ENCODE results near the gene STYXL2. TPM values are rescaled to one million over a fixed set of nuclear protein-coding genes. Genes with fewer than 3 reads are reported as not detected.

The STYXL2 gene
- total and polyA plus RNA-seq, 2 of the 8 experiments (the other 6 are each of a cell fraction or from before 2014, with no cell fraction given) = 0.09 to 0.22 TPM

DNA sequence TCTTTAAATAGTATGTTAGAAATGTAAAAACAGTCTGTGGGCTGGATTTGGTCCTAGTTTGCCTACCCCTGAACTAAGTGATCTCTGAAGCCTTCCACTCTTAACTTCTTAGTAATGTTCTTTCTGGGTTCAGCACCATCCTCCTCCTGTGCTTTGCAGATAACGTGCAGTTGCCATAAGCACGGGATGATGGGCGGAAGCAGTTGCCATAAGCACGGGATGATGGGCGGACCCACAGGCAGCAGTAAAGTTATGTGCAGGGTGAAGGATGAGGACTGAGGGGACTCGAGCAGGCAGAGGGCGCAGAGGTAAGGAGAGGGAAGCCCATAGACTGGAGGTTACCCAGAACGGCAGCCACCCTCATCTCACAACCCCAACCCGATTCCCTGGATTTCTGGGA is 29.3 kb upstream of the STYXL2 start:
- FAIRE-seq = no peak
- H3K27ac ChIP-seq (ENCODE audit: low read depth, low read length) = no peak overlapping the region

More for the DNA sequence above, 29.3 kb upstream of the STYXL2 start:
- TF ChIP-seq CTBP2 (IDR thresholded peaks at IDR 0.05; ENCODE audit: borderline replicate concordance, insufficient read depth, insufficient read length, low read length) (no peak), ASH2L (IDR thresholded peaks at IDR 0.05; ENCODE audit: low read length) (no peak), YY1 (IDR thresholded peaks at IDR 0.05; ENCODE audit: low read depth, low read length) (no peak), EP300 (IDR thresholded peaks at IDR 0.05; ENCODE audit: borderline replicate concordance in 1 of 2, low read depth in 2 of 2, low read length in 2 of 2) (no peak), KDM4A (IDR thresholded peaks at IDR 0.05; ENCODE audit: low read depth, low read length, severe bottlenecking) (no peak), CEBPB (IDR thresholded peaks at IDR 0.05; ENCODE audit: low read depth, low read length) (no peak), POLR2AphosphoS5 (IDR thresholded peaks at IDR 0.05; ENCODE audit: low read depth, low read length) (no peak), JUN (IDR thresholded peaks at IDR 0.05; ENCODE audit: low read depth, low read length) (no peak), CBX5 (IDR thresholded peaks at IDR 0.05; ENCODE audit: low read depth, low read length) (no peak), PHF8 (conservative IDR thresholded peaks at IDR 0.05; ENCODE audit: low read depth, low read length) (no peak), SRF (IDR thresholded peaks at IDR 0.05; ENCODE audit: low read depth, low read length) (no peak)
- TF ChIP-seq, protein P1, sequence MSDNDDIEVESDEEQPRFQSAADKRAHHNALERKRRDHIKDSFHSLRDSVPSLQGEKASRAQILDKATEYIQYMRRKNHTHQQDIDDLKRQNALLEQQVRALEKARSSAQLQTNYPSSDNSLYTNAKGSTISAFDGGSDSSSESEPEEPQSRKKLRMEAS (IDR thresholded peaks at IDR 0.05) = no peak
- TF ChIP-seq, protein P2, sequence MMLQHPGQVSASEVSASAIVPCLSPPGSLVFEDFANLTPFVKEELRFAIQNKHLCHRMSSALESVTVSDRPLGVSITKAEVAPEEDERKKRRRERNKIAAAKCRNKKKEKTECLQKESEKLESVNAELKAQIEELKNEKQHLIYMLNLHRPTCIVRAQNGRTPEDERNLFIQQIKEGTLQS (IDR thresholded peaks at IDR 0.05; ENCODE audit: insufficient read depth, low read depth, low read length) = no peak
- no peaks in the 10 kb centered on the region for H3K36me3 ChIP-seq (ENCODE audit: control insufficient read depth in 2 of 4, insufficient read depth in 4 of 4, low read length in 3 of 4)
- 89% methylated on average over 9 of the region's 9 CpGs; no CpG with 5 or more reads in 1 of the 2 experiments for WGBS, 2 experiments (ENCODE audit: extremely low coverage in 1 of 2, insufficient coverage in 1 of 2, insufficient read length in 1 of 2, insufficient replicate concordance in 2 of 2, low coverage in 1 of 2, low lambda C conversion rate in 2 of 2, missing lambda C conversion rate in 1 of 2)
- H3K9me3 ChIP-seq (ENCODE audit: insufficient read depth in 2 of 2, low read depth in 1 of 2, low read length in 1 of 2) = no peaks in the 10 kb centered on the region
- no peak overlapping the region for H3K9ac ChIP-seq (replicated peaks in 1 of 4; ENCODE audit: extremely low read depth in 1 of 4, low read depth in 3 of 4, low read length in 3 of 4)
- no peak for DNase-seq (ENCODE audit: low read depth in 1 of 2, low spot score in 2 of 2)
- no peak overlapping the region for H2BK15ac ChIP-seq (ENCODE audit: low read length)
- no peaks in the 10 kb centered on the region for H3K23me2 ChIP-seq (ENCODE audit: low read depth, low read length)
- no peak overlapping the region for H4K5ac ChIP-seq (ENCODE audit: insufficient read length, low read depth, low read length)
- H2AFZ ChIP-seq (ENCODE audit: low read length) = no peak overlapping the region
- no peaks in the 10 kb centered on the region for H4K20me1 ChIP-seq (replicated peaks in 1 of 2; ENCODE audit: control insufficient read depth in 1 of 2, insufficient read depth in 2 of 2, low read length in 2 of 2)
- H4K91ac ChIP-seq (replicated peaks; ENCODE audit: insufficient read length, low read length) = no peak overlapping the region
- ChIA-PET CTCF (ENCODE audit: partially characterized antibody) (interaction anchor here (0.6 to 18.6 kb wide), 13 partner anchors 9 to 374 kb away, joined by 3 to 874 read pairs (median 4); no protein-coding TSS in a partner anchor), POLR2A (ENCODE audit: partially characterized antibody) (interaction anchor here (3.8 kb wide), 1 partner anchor 156 kb away, joined by 18 read pairs; the partner anchor contains the start of gene POU2F1)
- H3K23ac ChIP-seq (ENCODE audit: insufficient read length) = no peak overlapping the region
- H3K4me1 ChIP-seq (replicated peaks in 1 of 4; ENCODE audit: control insufficient read depth in 3 of 4, insufficient read depth in 4 of 4, low read length in 3 of 4) = peaks cover 0 to 2% (median under 1%) of the 10 kb centered on the region in 4 experiments; a peak in 2 of 7 replicates
- H3K18ac ChIP-seq (ENCODE audit: extremely low read depth, low read length) = no peak overlapping the region
- H3K56ac ChIP-seq (replicated peaks; ENCODE audit: insufficient read length, low read depth, low read length) = no peak overlapping the region
- no peak overlapping the region for H2BK20ac ChIP-seq (ENCODE audit: low read length)
- no peaks in the 10 kb centered on the region for H3K79me1 ChIP-seq (ENCODE audit: low read depth, low read length)
- no peak overlapping the region for H4K8ac ChIP-seq (ENCODE audit: extremely low read depth, insufficient read depth, low read length)
- H3K14ac ChIP-seq (ENCODE audit: insufficient read length) = no peak overlapping the region
- no peak overlapping the region for H2BK5ac ChIP-seq (ENCODE audit: low read depth, low read length)
- no peaks in the 10 kb centered on the region for H3K79me2 ChIP-seq (ENCODE audit: control insufficient read depth in 1 of 2, insufficient read depth in 2 of 2, low read length in 2 of 2)
- H3K4me3 ChIP-seq (ENCODE audit: extremely low read depth in 1 of 4, insufficient read depth in 2 of 4, low read depth in 3 of 4, low read length in 4 of 4) = no peak overlapping the region
- no peak overlapping the region for H2BK120ac ChIP-seq (replicated peaks; ENCODE audit: low read depth, low read length)
- no peak overlapping the region for H3K4ac ChIP-seq (replicated peaks; ENCODE audit: insufficient read length, low read depth, low read length)
- H3K27me3 ChIP-seq (replicated peaks in 1 of 4; ENCODE audit: control insufficient read depth in 3 of 4, extremely low read depth in 1 of 4, insufficient read depth in 3 of 4, low read length in 3 of 4) = no peaks in the 10 kb centered on the region
- H2BK12ac ChIP-seq (ENCODE audit: low read depth, low read length) = no peak overlapping the region
- no peak overlapping the region for H3K4me2 ChIP-seq (ENCODE audit: insufficient read depth in 1 of 2, low read depth in 2 of 2, low read length in 2 of 2)
- H2AK5ac ChIP-seq (ENCODE audit: low read depth, low read length) = no peak overlapping the region
